Measurements from ENCODE around the gene SMTN. TPM values are rescaled to one million over a fixed set of nuclear protein-coding genes. Genes with fewer than 3 reads are reported as not detected.
"Not testable (repeated sequence)": the region's sequence is repeated elsewhere in the genome, so short reads cannot be mapped to it uniquely, and the experiment has no call there.

The SMTN gene
- polyA plus RNA-seq, 1 of the 3 experiments (the other 2 are of a cell fraction) = 30.4 TPM

DNA sequence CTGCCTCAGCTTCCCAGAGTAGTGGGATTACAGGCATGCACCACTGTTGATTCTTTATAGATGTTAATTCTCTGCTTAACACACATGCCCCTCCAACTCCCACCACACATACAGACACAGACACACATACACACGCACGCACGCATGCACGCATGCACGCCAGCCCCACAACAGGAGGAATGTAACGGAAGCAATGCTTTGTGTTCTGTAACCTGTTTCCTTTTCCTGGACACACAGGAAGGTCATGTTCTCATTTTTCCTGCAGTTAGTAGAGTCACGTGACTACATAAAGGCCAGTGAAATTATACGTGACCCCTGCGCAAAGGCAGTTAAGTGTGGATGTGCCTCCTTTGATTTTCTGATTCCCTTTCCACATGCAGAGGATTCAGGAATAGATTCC is 8.0 kb upstream of the SMTN start:
- H2AFZ ChIP-seq (ENCODE audit: low read depth); H4K20me1 ChIP-seq (ENCODE audit: insufficient read depth); H3K27me3 ChIP-seq (ENCODE audit: insufficient read depth); H3K4me2 ChIP-seq; H3K9me2 ChIP-seq; H3K9me3 ChIP-seq; H3K27ac ChIP-seq (ENCODE audit: low read depth in 2 of 2, low read length in 1 of 2); H3F3A ChIP-seq (replicated peaks; ENCODE audit: insufficient read depth); H3K4me1 ChIP-seq (ENCODE audit: control insufficient read depth in 1 of 2, insufficient read depth in 2 of 2, low read depth in 1 of 2, low read length in 1 of 2); H3K36me3 ChIP-seq (replicated peaks in 1 of 2; ENCODE audit: control insufficient read depth in 1 of 2, insufficient read depth in 2 of 2, low read length in 1 of 2); H3K79me2 ChIP-seq (ENCODE audit: insufficient read depth); POLR2A ChIA-PET; H3K4me3 ChIP-seq (ENCODE audit: low read depth in 2 of 2, low read length in 1 of 2); DNase-seq; H3K9ac ChIP-seq: not testable (repeated sequence)
- WGBS (ENCODE audit: low lambda C conversion rate) = 88% methylated on average over 9 of the region's 9 CpGs
- CTCF ChIA-PET = interaction anchor here (1.0 kb wide), 1 partner anchor 12 kb away, joined by 3 read pairs; no protein-coding TSS in a partner anchor

DNA sequence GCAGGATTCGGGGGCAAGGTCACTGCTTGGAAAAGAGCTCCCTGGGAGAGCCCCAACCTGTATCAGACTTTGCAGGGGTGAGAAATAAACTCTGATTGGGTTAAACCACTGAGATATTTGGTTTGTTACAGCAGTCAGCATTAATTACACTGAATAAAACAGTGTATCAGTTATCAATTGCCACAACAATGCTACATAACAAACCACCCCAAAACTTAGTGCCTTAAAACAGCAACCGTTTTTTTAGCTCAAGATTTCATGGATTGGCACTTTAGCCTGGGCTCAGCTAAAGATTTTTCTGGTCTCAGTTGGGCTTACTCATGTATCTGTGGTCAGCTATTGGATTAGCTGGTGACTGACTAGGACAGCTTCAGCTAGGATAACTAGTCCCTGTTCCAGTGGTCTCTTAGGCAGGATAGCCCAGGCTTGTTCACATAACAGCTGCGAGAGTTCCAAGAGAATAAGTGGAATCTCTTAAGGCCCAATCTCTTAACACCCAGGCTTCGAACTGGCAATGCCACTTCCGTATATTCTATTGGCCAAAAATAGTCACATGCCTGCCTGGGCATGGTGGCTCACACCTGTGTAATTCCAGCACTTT is 7.5 kb upstream of the SMTN start:
- H3K4me3 ChIP-seq (ENCODE audit: low read depth in 2 of 2, low read length in 1 of 2); H3K27me3 ChIP-seq (ENCODE audit: insufficient read depth); H3K4me2 ChIP-seq; H2AFZ ChIP-seq (ENCODE audit: low read depth); H3K27ac ChIP-seq (ENCODE audit: low read depth in 2 of 2, low read length in 1 of 2); H3K4me1 ChIP-seq (ENCODE audit: control insufficient read depth in 1 of 2, insufficient read depth in 2 of 2, low read depth in 1 of 2, low read length in 1 of 2); H3K36me3 ChIP-seq (replicated peaks in 1 of 2; ENCODE audit: control insufficient read depth in 1 of 2, insufficient read depth in 2 of 2, low read length in 1 of 2); H3F3A ChIP-seq (replicated peaks; ENCODE audit: insufficient read depth); H3K9me2 ChIP-seq; POLR2A ChIA-PET; H3K9me3 ChIP-seq; H4K20me1 ChIP-seq (ENCODE audit: insufficient read depth); DNase-seq; H3K9ac ChIP-seq; H3K79me2 ChIP-seq (ENCODE audit: insufficient read depth): not testable (repeated sequence)
- whole genome bisulfite sequencing (ENCODE audit: low lambda C conversion rate) = 66% methylated on average over 5 of the region's 5 CpGs
- CTCF ChIA-PET = interaction anchor here (1.0 kb wide), 1 partner anchor 11 kb away, joined by 3 read pairs; no protein-coding TSS in a partner anchor

DNA sequence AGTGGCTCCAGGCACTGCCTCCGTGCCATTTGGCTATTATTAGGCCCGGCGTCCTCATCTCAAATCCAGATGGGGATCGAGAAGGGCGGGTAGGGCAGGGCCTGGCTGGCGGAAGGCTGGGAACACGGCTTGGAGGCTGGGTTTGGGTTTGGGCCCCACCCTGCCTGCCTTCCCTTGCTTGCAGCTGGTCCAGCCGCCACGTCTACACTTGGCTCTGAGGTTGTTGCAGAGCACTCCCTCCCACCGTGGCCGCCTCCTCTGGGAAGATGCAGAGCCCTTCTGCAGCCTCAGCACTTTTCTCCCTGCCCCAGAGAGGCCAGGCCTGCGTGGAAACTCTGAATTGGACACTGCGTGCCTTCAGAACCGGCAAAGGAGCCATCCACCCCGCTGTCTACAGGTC is 5.2 kb upstream of the SMTN start:
- Histone ChIP-seq H3K27me3 (ENCODE audit: insufficient read depth) (no peaks in the 10 kb centered on the region), H3K27ac (ENCODE audit: low read depth in 2 of 2, low read length in 1 of 2) (no peak overlapping the region), H3K4me3 (ENCODE audit: low read depth in 2 of 2, low read length in 1 of 2) (no peak overlapping the region), H3K36me3 (replicated peaks in 1 of 2; ENCODE audit: control insufficient read depth in 1 of 2, insufficient read depth in 2 of 2, low read length in 1 of 2) (no peaks in the 10 kb centered on the region), H2AFZ (ENCODE audit: low read depth) (no peak overlapping the region), H3K9me2 (no peaks in the 10 kb centered on the region), H3K79me2 (ENCODE audit: insufficient read depth) (no peaks in the 10 kb centered on the region), H4K20me1 (ENCODE audit: insufficient read depth) (no peaks in the 10 kb centered on the region), H3K9ac (no peak overlapping the region), H3F3A (replicated peaks; ENCODE audit: insufficient read depth) (no peaks in the 10 kb centered on the region), H3K4me1 (ENCODE audit: control insufficient read depth in 1 of 2, insufficient read depth in 2 of 2, low read depth in 1 of 2, low read length in 1 of 2) (peaks cover 0 to 5% of the 10 kb centered on the region in 2 experiments; a peak in 1 of 4 replicates), H3K4me2 (no peak overlapping the region), H3K9me3 (no peaks in the 10 kb centered on the region)
- POLR2A ChIA-PET = no interaction called here
- CTCF ChIA-PET = no interaction called here
- WGBS (ENCODE audit: low lambda C conversion rate) = 94% methylated on average over 11 of the region's 15 CpGs
- no peak for DNase-seq
- TF ChIP-seq FOXM1 (IDR thresholded peaks at IDR 0.05; ENCODE audit: low read depth) = no peak
- no peak for TF ChIP-seq POLR2AphosphoS5 (IDR thresholded peaks at IDR 0.05; ENCODE audit: low read depth, low read length)
- no peak for TF ChIP-seq MEF2A (IDR thresholded peaks at IDR 0.05; ENCODE audit: borderline replicate concordance, low read depth)
- TF ChIP-seq GABPA (IDR thresholded peaks at IDR 0.05; ENCODE audit: low read depth) = no peak
- no peak for TF ChIP-seq EP300 (IDR thresholded peaks at IDR 0.05; ENCODE audit: borderline replicate concordance in 1 of 2, low read depth in 1 of 2, low read length in 1 of 2)

GRCh38 chr22:31077681-31078080 is 3.4 kb upstream of the SMTN start:
- no peaks in the 10 kb centered on the region for H3F3A ChIP-seq (replicated peaks; ENCODE audit: insufficient read depth)
- peaks cover 5 to 17% of the 10 kb centered on the region in 2 experiments; a peak in 2 of 4 replicates for H3K4me1 ChIP-seq (ENCODE audit: control insufficient read depth in 1 of 2, insufficient read depth in 2 of 2, low read depth in 1 of 2, low read length in 1 of 2)
- no peak for DNase-seq
- H3K4me3 ChIP-seq (ENCODE audit: low read depth in 2 of 2, low read length in 1 of 2) = no peak overlapping the region
- no peak overlapping the region for H3K4me2 ChIP-seq
- no peak overlapping the region for H3K27ac ChIP-seq (ENCODE audit: low read depth in 2 of 2, low read length in 1 of 2)
- H3K79me2 ChIP-seq (ENCODE audit: insufficient read depth) = peaks cover 14% of the 10 kb centered on the region
- no peak overlapping the region for H2AFZ ChIP-seq (ENCODE audit: low read depth)
- CTCF ChIA-PET = no interaction called here
- no peak overlapping the region for H3K9ac ChIP-seq
- H3K9me2 ChIP-seq = no peaks in the 10 kb centered on the region
- H3K27me3 ChIP-seq (ENCODE audit: insufficient read depth) = no peaks in the 10 kb centered on the region
- 96% methylated on average over 6 of the region's 6 CpGs for WGBS (ENCODE audit: low lambda C conversion rate)
- no peaks in the 10 kb centered on the region for H3K9me3 ChIP-seq
- POLR2A ChIA-PET = no interaction called here
- no peaks in the 10 kb centered on the region for H3K36me3 ChIP-seq (replicated peaks in 1 of 2; ENCODE audit: control insufficient read depth in 1 of 2, insufficient read depth in 2 of 2, low read length in 1 of 2)
- H4K20me1 ChIP-seq (ENCODE audit: insufficient read depth) = no peaks in the 10 kb centered on the region
- TF ChIP-seq, protein P1, sequence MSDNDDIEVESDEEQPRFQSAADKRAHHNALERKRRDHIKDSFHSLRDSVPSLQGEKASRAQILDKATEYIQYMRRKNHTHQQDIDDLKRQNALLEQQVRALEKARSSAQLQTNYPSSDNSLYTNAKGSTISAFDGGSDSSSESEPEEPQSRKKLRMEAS (IDR thresholded peaks at IDR 0.05; ENCODE audit: low read depth) = no peak
- TF ChIP-seq MEF2A (IDR thresholded peaks at IDR 0.05; ENCODE audit: borderline replicate concordance, low read depth) = no peak
- no peak for TF ChIP-seq YY1 (IDR thresholded peaks at IDR 0.05; ENCODE audit: low read depth)
- TF ChIP-seq GATA2 (CRISPR knock-in tag; IDR thresholded peaks at IDR 0.05) = no peak
- TF ChIP-seq TEAD4 (IDR thresholded peaks at IDR 0.05; ENCODE audit: borderline replicate concordance, insufficient read depth) = no peak
- TF ChIP-seq FOSL2 (IDR thresholded peaks at IDR 0.05; ENCODE audit: borderline replicate concordance, low read depth) = no peak
- no peak for TF ChIP-seq FOXJ3 (CRISPR knock-in tag; IDR thresholded peaks at IDR 0.05)
- no peak for TF ChIP-seq CHD2 (IDR thresholded peaks at IDR 0.05; ENCODE audit: low read length, partially characterized antibody)
- TF ChIP-seq ELF1 (IDR thresholded peaks at IDR 0.05) = no peak
- TF ChIP-seq, protein P2, sequence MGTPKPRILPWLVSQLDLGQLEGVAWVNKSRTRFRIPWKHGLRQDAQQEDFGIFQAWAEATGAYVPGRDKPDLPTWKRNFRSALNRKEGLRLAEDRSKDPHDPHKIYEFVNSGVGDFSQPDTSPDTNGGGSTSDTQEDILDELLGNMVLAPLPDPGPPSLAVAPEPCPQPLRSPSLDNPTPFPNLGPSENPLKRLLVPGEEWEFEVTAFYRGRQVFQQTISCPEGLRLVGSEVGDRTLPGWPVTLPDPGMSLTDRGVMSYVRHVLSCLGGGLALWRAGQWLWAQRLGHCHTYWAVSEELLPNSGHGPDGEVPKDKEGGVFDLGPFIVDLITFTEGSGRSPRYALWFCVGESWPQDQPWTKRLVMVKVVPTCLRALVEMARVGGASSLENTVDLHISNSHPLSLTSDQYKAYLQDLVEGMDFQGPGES (IDR thresholded peaks at IDR 0.05; ENCODE audit: low read depth, low read length) = no peak

Data from SK-N-SH (cell line).